H1 (cell line): Measurements from ENCODE around the gene TWNK. TPM values are rescaled to one million over a fixed set of nuclear protein-coding genes. Genes with fewer than 3 reads are reported as not detected.
A peak's percentile ranks its signal among the peaks of the same experiment; 100 is the strongest.

ENCODE experiments used
- CTCF ChIA-PET: fragments of 300-600 bp; sonication (Branson Sonifier 250); formaldehyde crosslinking; loops from one replicate; lab custom pipeline; 2021; ENCODE audit not compliant: partially characterized antibody; lab: Charles Lee
- POLR2A ChIA-PET: fragments of 300-600 bp; sonication (Branson Sonifier 250); formaldehyde crosslinking; loops from one replicate; lab custom pipeline; 2021; ENCODE audit warnings: inconsistent platforms; ENCODE audit not compliant: partially characterized antibody; lab: Charles Lee
- DNase-seq, 2 experiments: peaks; one replicate each; pipeline versions ENCODE4 v3.0.0 to v3.0.0-alpha.2; 2010 to 2022; ENCODE audit warnings: low spot score in 2 of 2, low read depth in 1 of 2, mixed read lengths in 1 of 2
- FAIRE-seq: peaks from 2 replicates; lab custom pipeline; 2011; peaks lifted over from hg19 to GRCh38; lab: Jason Lieb, UNC
- H2AFZ ChIP-seq: 2 replicates; pipeline ENCODE4 v1.8.1; 2012; ENCODE audit warnings: low read length, inconsistent platforms
- H2AK5ac ChIP-seq: 2 replicates; pipeline ENCODE4 v1.6.1; 2013; ENCODE audit warnings: low read depth, low read length
- H2BK120ac ChIP-seq: replicated peaks from 2 replicates; pipeline ENCODE3; 2013; ENCODE audit warnings: low read depth, low read length, inconsistent platforms
- H2BK12ac ChIP-seq: 2 replicates; pipeline ENCODE4 v1.6.1; 2013; ENCODE audit warnings: low read depth, low read length
- H2BK15ac ChIP-seq: 2 replicates; pipeline ENCODE4 v1.6.1; 2013; ENCODE audit warnings: low read length
- H2BK20ac ChIP-seq: 2 replicates; pipeline ENCODE4 v1.6.1; 2013; ENCODE audit warnings: low read length
- H2BK5ac ChIP-seq: 2 replicates; pipeline ENCODE4 v1.6.1; 2013; ENCODE audit warnings: low read depth, low read length
- H3K14ac ChIP-seq: 2 replicates; pipeline ENCODE4 v1.6.1; 2013; ENCODE audit warnings: inconsistent platforms; ENCODE audit not compliant: insufficient read length
- H3K18ac ChIP-seq: 2 replicates; pipeline ENCODE4 v1.6.1; 2013; ENCODE audit warnings: low read length; ENCODE audit errors: extremely low read depth
- H3K23ac ChIP-seq: 2 replicates; pipeline ENCODE4 v1.6.1; 2013; ENCODE audit warnings: inconsistent platforms; ENCODE audit not compliant: insufficient read length
- H3K23me2 ChIP-seq: 2 replicates; pipeline ENCODE4 v1.6.1; 2013; ENCODE audit warnings: low read depth, low read length
- H3K27ac ChIP-seq: 2 replicates; pipeline ENCODE4 v1.6.1; 2011; ENCODE audit warnings: low read depth, low read length, inconsistent platforms
- H3K27me3 ChIP-seq, 4 experiments: replicated peaks in 1 of 4; 1 replicate in 1 of 4; 2 replicates in 3 of 4; pipeline versions ENCODE4 v1.6.1 to v1.8.1; 2011 to 2013; ENCODE audit warnings: low read length in 3 of 4, mild to moderate bottlenecking in 3 of 4, inconsistent platforms in 2 of 4, mixed read lengths in 2 of 4, moderate library complexity in 1 of 4; ENCODE audit not compliant: control insufficient read depth in 3 of 4, insufficient read depth in 3 of 4; ENCODE audit errors: extremely low read depth in 1 of 4
- H3K36me3 ChIP-seq, 4 experiments: 2 replicates each; pipeline versions ENCODE4 v1.6.1 to v1.8.1; 2011 to 2013; ENCODE audit warnings: mild to moderate bottlenecking in 4 of 4, low read length in 3 of 4, moderate library complexity in 2 of 4, control low read depth in 1 of 4, inconsistent platforms in 1 of 4; ENCODE audit not compliant: insufficient read depth in 4 of 4, control insufficient read depth in 2 of 4
- H3K4ac ChIP-seq: replicated peaks from 2 replicates; pipeline ENCODE3; 2013; ENCODE audit warnings: low read length, low read depth, mixed read lengths, inconsistent platforms; ENCODE audit not compliant: insufficient read length
- H3K4me1 ChIP-seq, 4 experiments: replicated peaks in 1 of 4; 1 replicate in 1 of 4; 2 replicates in 3 of 4; pipeline versions ENCODE4 v1.6.1 to v1.8.1; 2011 to 2013; ENCODE audit warnings: low read length in 3 of 4, inconsistent platforms in 2 of 4, mixed read lengths in 1 of 4; ENCODE audit not compliant: insufficient read depth in 4 of 4, control insufficient read depth in 3 of 4
- H3K4me2 ChIP-seq, 2 experiments: 2 replicates each; pipeline versions ENCODE4 v1.6.1 to v1.8.1; 2011 to 2013; ENCODE audit warnings: low read depth in 2 of 2, low read length in 2 of 2, control low read depth in 1 of 2, inconsistent platforms in 1 of 2, mild to moderate bottlenecking in 1 of 2; ENCODE audit not compliant: insufficient read depth in 1 of 2
- H3K4me3 ChIP-seq, 4 experiments: fragments of 200-600, 300-600 bp in 1 of 4; sonication (generic), shearing (Covaris generic), sonication (Bioruptor Twin) in 1 of 4; 2 replicates each; pipeline versions ENCODE4 v1.5.1 to v1.8.1; 2011 to 2016; ENCODE audit warnings: low read length in 4 of 4, low read depth in 3 of 4, control low read depth in 2 of 4, inconsistent platforms in 2 of 4, mild to moderate bottlenecking in 2 of 4, mixed read lengths in 1 of 4, moderate library complexity in 1 of 4; ENCODE audit not compliant: insufficient read depth in 2 of 4; ENCODE audit errors: extremely low read depth in 1 of 4
- H3K56ac ChIP-seq: replicated peaks from 2 replicates; pipeline ENCODE3; 2013; ENCODE audit warnings: low read depth, mild to moderate bottlenecking, mixed read lengths, low read length, inconsistent platforms; ENCODE audit not compliant: insufficient read length
- H3K79me1 ChIP-seq: 2 replicates; pipeline ENCODE4 v1.6.1; 2013; ENCODE audit warnings: low read depth, low read length, control low read depth
- H3K79me2 ChIP-seq, 2 experiments: 2 replicates each; pipeline versions ENCODE4 v1.6.1 to v1.8.1; 2012 to 2013; ENCODE audit warnings: low read length in 2 of 2, mild to moderate bottlenecking in 2 of 2, inconsistent platforms in 1 of 2; ENCODE audit not compliant: insufficient read depth in 2 of 2, control insufficient read depth in 1 of 2
- H3K9ac ChIP-seq, 4 experiments: replicated peaks in 1 of 4; 1 replicate in 1 of 4; 2 replicates in 3 of 4; pipeline versions ENCODE4 v1.6.1 to v1.8.1; 2011 to 2013; ENCODE audit warnings: low read depth in 3 of 4, low read length in 3 of 4, control low read depth in 2 of 4, mild to moderate bottlenecking in 2 of 4, moderate library complexity in 2 of 4, inconsistent platforms in 1 of 4; ENCODE audit errors: extremely low read depth in 1 of 4
- H3K9me3 ChIP-seq, 2 experiments: 2 replicates each; pipeline versions ENCODE4 v1.6.1 to v1.8.1; 2012 to 2013; ENCODE audit warnings: mild to moderate bottlenecking in 2 of 2, moderate library complexity in 2 of 2, control low read depth in 1 of 2, inconsistent platforms in 1 of 2, low read depth in 1 of 2, low read length in 1 of 2, mixed read lengths in 1 of 2; ENCODE audit not compliant: insufficient read depth in 2 of 2
- H4K20me1 ChIP-seq, 2 experiments: replicated peaks in 1 of 2; 2 replicates each; pipeline versions ENCODE3 to v1.8.1; 2011 to 2013; ENCODE audit warnings: inconsistent platforms in 2 of 2, low read length in 2 of 2, mild to moderate bottlenecking in 1 of 2; ENCODE audit not compliant: insufficient read depth in 2 of 2, control insufficient read depth in 1 of 2
- H4K5ac ChIP-seq: 2 replicates; pipeline ENCODE4 v1.6.1; 2013; ENCODE audit warnings: low read length, low read depth, mixed read lengths, inconsistent platforms; ENCODE audit not compliant: insufficient read length
- H4K8ac ChIP-seq: 2 replicates; pipeline ENCODE4 v1.8.0; 2013; ENCODE audit warnings: mild to moderate bottlenecking, moderate library complexity, low read length, inconsistent platforms; ENCODE audit not compliant: insufficient read depth; ENCODE audit errors: extremely low read depth
- H4K91ac ChIP-seq: replicated peaks from 2 replicates; pipeline ENCODE3; 2013; ENCODE audit warnings: low read length, mixed read lengths, inconsistent platforms; ENCODE audit not compliant: insufficient read length
- CEBPB ChIP-seq: IDR thresholded peaks from 2 replicates; pipeline ENCODE4 v1.6.1; 2012; ENCODE audit warnings: low read depth, low read length
- PHF8 ChIP-seq: fragments of 200-600 bp; sonication (generic); conservative IDR thresholded peaks from 2 replicates; pipeline ENCODE4 v1.7.1; 2012; ENCODE audit warnings: low read depth, mild to moderate bottlenecking, inconsistent platforms, low read length, moderate library complexity
- WGBS, 2 experiments: shearing (Covaris generic) in 1 of 2; methylation state at CpG; one replicate each; pipeline versions ENCODE4 v1.1.6 to v1.1.7; 2013 to 2015; ENCODE audit warnings: low lambda C conversion rate in 2 of 2, mixed read lengths in 2 of 2, inconsistent platforms in 1 of 2, low coverage in 1 of 2, missing lambda C conversion rate in 1 of 2; ENCODE audit not compliant: insufficient replicate concordance in 2 of 2, insufficient coverage in 1 of 2, insufficient read length in 1 of 2; ENCODE audit errors: extremely low coverage in 1 of 2, missing lambda C conversion rate in 1 of 2; 5-methylcytosine and 5-hydroxymethylcytosine counted together
- polyA plus RNA-seq, 7 experiments: library from polyadenylated mRNA; depleted of rRNA in 3 of 7; stranded (reverse) in 5 of 7; unstranded in 2 of 7; fragments of >200 nt in 5 of 7; fragments of 200-250 nt in 2 of 7; gene quantifications; 1 replicate in 5 of 7; 2 replicates in 1 of 7; 4 replicates in 1 of 7; pipeline versions ENCODE4 v1.2.1 to v1.2.3, GENCODE V29; 2011 to 2013; ENCODE audit warnings: missing spikeins in 2 of 7, mixed read lengths in 2 of 7
- total RNA-seq: library from RNA; stranded (reverse); fragmentation: NEBNext Ultra II Directional; extraction: Animal tissue kit (Norgen Biotek cat#: 25700); gene quantifications from 2 replicates; pipeline ENCODE4 v1.2.1, GENCODE V29; 2021

Gene TWNK
- total and polyA plus RNA-seq, 2 of the 8 experiments (the other 6 are each of a cell fraction or from before 2014, with no cell fraction given), result 15.4 to 32.5 TPM

DNA sequence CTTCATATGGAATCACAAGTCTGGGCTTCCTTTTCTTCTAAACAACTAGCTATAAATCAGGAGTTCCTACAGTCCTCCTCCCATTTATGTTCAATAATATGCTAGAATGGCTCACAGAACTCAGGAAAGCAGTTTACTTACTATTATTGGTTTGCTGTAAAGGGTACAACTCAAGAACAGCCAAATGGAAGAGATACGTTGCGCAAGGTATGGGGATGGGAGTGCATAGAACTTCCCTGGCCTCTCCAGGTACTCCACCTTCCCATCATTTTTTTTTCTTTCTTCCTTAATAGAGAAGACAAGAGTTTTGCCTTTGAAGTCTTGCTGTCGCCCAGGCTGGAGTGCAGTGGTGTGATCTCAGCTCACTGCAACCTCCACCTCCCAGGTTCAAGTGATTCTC is 45.1 kb upstream of the TWNK start:
- H2AK5ac ChIP-seq, result no peak overlapping the region
- no peak overlapping the region for H2BK20ac ChIP-seq
- H4K5ac ChIP-seq, result no peak overlapping the region
- no peaks in the 10 kb centered on the region for H3K79me2 ChIP-seq
- no peak for DNase-seq
- H3K18ac ChIP-seq, result no peak overlapping the region
- H3K4ac ChIP-seq, result no peak overlapping the region
- no peak overlapping the region for H3K14ac ChIP-seq
- H3K4me1 ChIP-seq, result no peaks in the 10 kb centered on the region
- H3K4me2 ChIP-seq, result no peak overlapping the region
- H3K79me1 ChIP-seq, result no peaks in the 10 kb centered on the region
- peaks cover 2% of the 10 kb centered on the region; the same call in 1 of the 2 replicates for H3K23me2 ChIP-seq
- H3K4me3 ChIP-seq, result no peak overlapping the region
- H4K91ac ChIP-seq, result no peak overlapping the region
- H3K27ac ChIP-seq, result no peak overlapping the region
- WGBS, 2 experiments, result 93% methylated on average over 3 of the region's 3 CpGs; no CpG with 5 or more reads in 1 of the 2 experiments
- no peak overlapping the region for H4K8ac ChIP-seq
- no peak overlapping the region for H3K23ac ChIP-seq
- no peak overlapping the region for H3K9ac ChIP-seq
- H2BK5ac ChIP-seq, result no peak overlapping the region
- no peak overlapping the region for H2BK15ac ChIP-seq
- no peak overlapping the region for H3K56ac ChIP-seq
- H2BK120ac ChIP-seq, result no peak overlapping the region
- H2BK12ac ChIP-seq, result no peak overlapping the region
- no peaks in the 10 kb centered on the region for H3K9me3 ChIP-seq
- no peaks in the 10 kb centered on the region for H4K20me1 ChIP-seq
- ChIA-PET POLR2A (interaction anchor here (1.2 to 1.3 kb wide), 2 partner anchors 8 to 20 kb away, joined by 3 to 4 read pairs; no protein-coding TSS in a partner anchor), CTCF (interaction anchor here (1.4 kb wide), 2 partner anchors 8 to 12 kb away, joined by 3 to 6 read pairs; no protein-coding TSS in a partner anchor)
- TF ChIP-seq PHF8 (no peak), CEBPB (peak; percentile 28; the same call in 1 of the 2 replicates)
- no peaks in the 10 kb centered on the region for H3K27me3 ChIP-seq
- no peak for FAIRE-seq
- H2AFZ ChIP-seq, result no peak overlapping the region
- H3K36me3 ChIP-seq, result peaks cover 5 to 69% (median 19%) of the 10 kb centered on the region in 4 experiments; a peak in 7 of 8 replicates
